IPS-20b (cell line): ENCODE data around the gene ABCD1.

Experiments
- H3K27ac ChIP-seq: one replicate; pipeline ENCODE4 v1.5.1; 2013; ENCODE audit warnings: low read length
- H3K27me3 ChIP-seq: 2 replicates; pipeline ENCODE4 v1.6.1; 2013; ENCODE audit warnings: mild to moderate bottlenecking, low read length, inconsistent platforms; ENCODE audit not compliant: insufficient read depth
- H3K36me3 ChIP-seq: 2 replicates; pipeline ENCODE4 v1.6.1; 2013; ENCODE audit warnings: low read depth, mild to moderate bottlenecking, inconsistent platforms, low read length, moderate library complexity; ENCODE audit not compliant: insufficient read depth
- H3K4me1 ChIP-seq: 2 replicates; pipeline ENCODE4 v1.6.1; 2013; ENCODE audit warnings: mild to moderate bottlenecking, control low read depth, inconsistent platforms, low read length, moderate library complexity; ENCODE audit not compliant: insufficient read depth
- H3K4me3 ChIP-seq: 2 replicates; pipeline ENCODE4 v1.5.1; 2013; ENCODE audit warnings: mild to moderate bottlenecking, low read length, inconsistent platforms
- H3K9ac ChIP-seq: 2 replicates; pipeline ENCODE4 v1.6.1; 2013; ENCODE audit warnings: low read depth, mild to moderate bottlenecking, inconsistent platforms, low read length, moderate library complexity
- H3K9me3 ChIP-seq: 2 replicates; pipeline ENCODE4 v1.6.1; 2013; ENCODE audit warnings: mild to moderate bottlenecking, low read depth, low read length, inconsistent platforms; ENCODE audit not compliant: insufficient read depth

The ABCD1 gene

GRCh38 chrX:153763298-153763932, 38.8 kb downstream of the ABCD1 start:
- Histone ChIP-seq H3K4me1 (no peaks in the 10 kb centered on the region), H3K27ac (no peak overlapping the region), H3K9ac (no peak overlapping the region), H3K27me3 (no peaks in the 10 kb centered on the region), H3K9me3 (no peaks in the 10 kb centered on the region), H3K4me3 (no peak overlapping the region), H3K36me3 (no peaks in the 10 kb centered on the region)

GRCh38 chrX:153763989-153764755, 39.5 kb downstream of the ABCD1 start, which contains the start of gene PLXNB3:
Gene PLXNB3, plus strand, starts transcription at chrX:153764249. Its CDS starts 1,287 bp downstream, at chrX:153765536.
- Histone ChIP-seq H3K9ac (no peak within 1 kb of the TSS), H3K27me3 (no peaks in the 10 kb centered on the region), H3K27ac (no peak within 1 kb of the TSS), H3K4me3 (no peak within 1 kb of the TSS), H3K9me3 (no peaks in the 10 kb centered on the region), H3K36me3 (no peaks in the 10 kb centered on the region), H3K4me1 (no peaks in the 10 kb centered on the region)

GRCh38 chrX:153764786-153765137, 40.1 kb downstream of the ABCD1 start:
- Histone ChIP-seq H3K36me3 (no peaks in the 10 kb centered on the region), H3K9ac (no peak overlapping the region), H3K27ac (no peak overlapping the region), H3K9me3 (no peaks in the 10 kb centered on the region), H3K4me3 (no peak overlapping the region), H3K4me1 (no peaks in the 10 kb centered on the region), H3K27me3 (no peaks in the 10 kb centered on the region)

GRCh38 chrX:153765138-153766079, 40.8 kb downstream of the ABCD1 start:
- Histone ChIP-seq H3K9ac (no peak overlapping the region), H3K36me3 (no peaks in the 10 kb centered on the region), H3K4me3 (no peak overlapping the region), H3K27me3 (no peaks in the 10 kb centered on the region), H3K27ac (no peak overlapping the region), H3K9me3 (no peaks in the 10 kb centered on the region), H3K4me1 (no peaks in the 10 kb centered on the region)

GRCh38 chrX:153766098-153766817, 41.6 kb downstream of the ABCD1 start:
- Histone ChIP-seq H3K36me3 (no peaks in the 10 kb centered on the region), H3K9me3 (no peaks in the 10 kb centered on the region), H3K27me3 (no peaks in the 10 kb centered on the region), H3K9ac (no peak overlapping the region), H3K27ac (no peak overlapping the region), H3K4me3 (no peak overlapping the region), H3K4me1 (no peaks in the 10 kb centered on the region)

GRCh38 chrX:153766871-153767673, 42.4 kb downstream of the ABCD1 start:
- H3K4me1 ChIP-seq = no peaks in the 10 kb centered on the region
- no peaks in the 10 kb centered on the region for H3K36me3 ChIP-seq
- no peaks in the 10 kb centered on the region for H3K27me3 ChIP-seq
- H3K9ac ChIP-seq = no peak overlapping the region
- no peak overlapping the region for H3K27ac ChIP-seq
- H3K9me3 ChIP-seq = no peaks in the 10 kb centered on the region
- no peak overlapping the region for H3K4me3 ChIP-seq

- Histone ChIP-seq H3K4me3 (no peak overlapping the region), H3K4me1 (no peaks in the 10 kb centered on the region), H3K36me3 (no peaks in the 10 kb centered on the region)
Observed at GRCh38 chrX:153767674-153768055, 43.0 kb downstream of the ABCD1 start.

GRCh38 chrX:153768311-153769157, 43.9 kb downstream of the ABCD1 start:
- no peak overlapping the region for H3K9ac ChIP-seq
- no peak overlapping the region for H3K4me3 ChIP-seq
- H3K27me3 ChIP-seq = no peaks in the 10 kb centered on the region
- no peaks in the 10 kb centered on the region for H3K4me1 ChIP-seq
- H3K27ac ChIP-seq = no peak overlapping the region
- no peaks in the 10 kb centered on the region for H3K9me3 ChIP-seq
- no peaks in the 10 kb centered on the region for H3K36me3 ChIP-seq

More at GRCh38 chrX:153767674-153768055, 43.0 kb downstream of the ABCD1 start:
- no peaks in the 10 kb centered on the region for H3K9me3 ChIP-seq
- no peak overlapping the region for H3K9ac ChIP-seq
- no peaks in the 10 kb centered on the region for H3K27me3 ChIP-seq
- no peak overlapping the region for H3K27ac ChIP-seq

GRCh38 chrX:153769158-153769864, 44.7 kb downstream of the ABCD1 start:
- H3K4me1 ChIP-seq = no peaks in the 10 kb centered on the region
- H3K27ac ChIP-seq = no peak overlapping the region

More at GRCh38 chrX:153769158-153769864, 44.7 kb downstream of the ABCD1 start:
- Histone ChIP-seq H3K36me3 (no peaks in the 10 kb centered on the region), H3K27me3 (no peaks in the 10 kb centered on the region), H3K4me3 (no peak overlapping the region), H3K9ac (no peak overlapping the region), H3K9me3 (no peaks in the 10 kb centered on the region)
